ENCODE results near the gene NFIA.

Gene NFIA

DNA sequence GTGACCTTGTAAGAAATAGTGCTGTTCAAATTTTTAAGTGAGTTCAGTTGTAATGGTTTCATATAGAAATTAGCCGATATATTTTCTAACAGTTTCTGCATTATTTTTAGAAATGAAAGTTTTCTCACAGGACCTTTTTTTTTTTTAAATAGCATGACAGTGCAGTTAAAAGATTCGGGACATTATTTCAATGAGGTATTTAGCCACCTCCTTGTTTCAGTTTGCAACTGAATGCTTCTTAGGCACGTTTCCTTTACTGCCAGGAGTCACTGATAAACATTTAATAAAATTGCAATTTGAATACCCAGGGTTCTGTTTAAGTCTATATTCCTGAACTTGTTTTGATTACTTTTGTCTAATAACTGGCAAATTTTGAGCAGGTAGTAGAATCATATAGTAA, 337.9 kb downstream of the NFIA start:
- no peak for DNase-seq

DNA sequence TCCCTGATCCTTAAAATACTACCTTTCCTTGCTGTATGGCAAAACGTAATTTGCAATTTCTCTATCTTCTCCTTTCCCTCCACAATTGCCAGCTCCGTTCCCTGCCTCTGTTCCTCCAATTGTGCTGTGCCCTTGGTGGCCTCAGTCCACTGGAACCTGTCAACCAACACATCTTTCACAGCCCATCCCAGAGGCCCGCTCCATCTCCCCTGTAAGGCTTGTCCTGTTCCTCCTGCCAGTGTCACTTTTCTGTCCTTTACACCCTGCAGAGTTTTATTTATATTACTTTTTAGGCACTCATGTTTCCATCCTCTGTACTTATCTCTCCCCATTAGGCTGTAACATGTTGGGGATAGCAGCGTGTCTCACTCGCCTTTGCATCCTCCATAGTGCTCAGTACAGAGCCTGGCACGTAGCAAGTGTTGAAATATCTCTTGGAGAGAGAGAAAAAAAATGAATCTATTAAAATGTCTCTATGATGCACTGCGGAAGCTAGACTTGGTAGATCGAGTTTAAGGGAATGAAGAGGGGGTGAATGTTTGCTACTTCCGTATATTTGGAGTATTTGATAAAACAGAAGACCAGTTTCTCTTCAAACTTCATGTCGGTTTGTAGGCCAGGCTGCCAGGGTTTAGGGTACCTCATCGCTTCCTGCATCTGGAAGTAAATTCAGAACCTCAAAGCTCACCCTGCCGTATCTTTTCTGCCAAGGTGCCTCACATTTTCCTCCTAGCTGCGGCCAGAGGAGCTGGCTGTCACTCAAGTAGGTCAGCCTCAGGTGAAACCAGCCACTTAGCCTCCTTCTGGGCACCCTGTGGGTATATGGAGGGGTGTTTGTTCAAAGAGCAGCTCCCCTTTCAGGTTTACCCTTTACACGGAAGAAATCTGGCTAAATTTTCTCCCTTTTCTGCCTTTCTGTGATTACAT, 338.8 kb downstream of the NFIA start:
- DNase-seq, result no peak

DNA sequence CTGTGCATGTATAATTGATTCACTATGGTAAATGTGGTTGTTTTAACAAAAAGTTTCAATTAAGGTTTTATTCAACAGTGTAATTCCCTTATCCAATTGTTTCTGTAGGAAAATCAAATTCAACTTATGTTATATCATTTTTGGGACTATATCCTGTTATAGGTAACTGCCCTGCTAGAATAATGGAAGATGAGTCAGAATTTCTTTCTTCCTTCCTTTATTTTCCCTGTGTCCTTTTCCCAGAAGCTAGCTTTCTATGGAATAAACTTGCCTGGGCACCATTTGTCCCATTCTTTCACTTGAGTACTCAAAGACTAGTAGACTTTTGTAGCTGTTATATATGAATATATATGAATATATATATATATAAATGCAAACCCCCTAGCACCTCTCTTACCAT, 341.3 kb downstream of the NFIA start:
- no peak for DNase-seq

DNA sequence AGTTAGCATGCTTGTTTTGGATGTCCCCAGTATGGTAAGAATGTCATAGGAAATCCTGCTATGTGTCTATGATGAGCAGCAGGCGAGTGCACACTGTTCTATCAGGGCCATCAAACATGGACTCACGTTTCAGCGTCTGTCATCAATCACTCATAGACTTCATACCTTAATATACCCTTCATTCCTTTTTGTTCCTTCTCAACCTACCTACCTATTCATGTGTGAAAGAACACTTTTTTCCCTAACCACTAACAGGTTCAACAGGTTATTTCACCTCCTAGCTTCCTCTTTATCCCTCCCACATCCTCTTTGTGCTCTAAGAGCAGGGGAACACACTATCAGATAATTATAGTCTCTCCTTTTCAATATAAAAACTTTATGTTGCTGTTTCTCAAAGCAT, 342.0 kb downstream of the NFIA start:
- DNase-seq, result peak; percentile 48

DNA sequence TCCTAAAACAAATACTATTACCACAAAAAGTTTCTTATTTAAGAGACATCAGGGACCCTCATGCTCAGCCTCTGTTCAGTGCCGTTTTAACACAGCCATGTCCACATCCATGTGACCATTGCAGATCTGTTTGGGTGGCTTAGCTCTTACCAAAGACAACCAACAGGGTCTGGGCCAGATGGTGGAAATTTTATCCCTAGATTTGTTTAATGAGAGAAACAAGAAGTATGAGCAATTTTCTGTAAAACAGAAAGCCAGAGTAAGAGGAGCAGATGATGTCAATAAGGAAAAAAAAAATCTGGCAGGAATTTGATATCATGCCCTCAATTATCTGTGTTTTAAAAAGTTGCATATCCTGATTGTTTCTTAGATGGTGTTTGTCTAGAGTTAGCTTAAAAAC, 342.7 kb downstream of the NFIA start:
- DNase-seq, result no peak

DNA sequence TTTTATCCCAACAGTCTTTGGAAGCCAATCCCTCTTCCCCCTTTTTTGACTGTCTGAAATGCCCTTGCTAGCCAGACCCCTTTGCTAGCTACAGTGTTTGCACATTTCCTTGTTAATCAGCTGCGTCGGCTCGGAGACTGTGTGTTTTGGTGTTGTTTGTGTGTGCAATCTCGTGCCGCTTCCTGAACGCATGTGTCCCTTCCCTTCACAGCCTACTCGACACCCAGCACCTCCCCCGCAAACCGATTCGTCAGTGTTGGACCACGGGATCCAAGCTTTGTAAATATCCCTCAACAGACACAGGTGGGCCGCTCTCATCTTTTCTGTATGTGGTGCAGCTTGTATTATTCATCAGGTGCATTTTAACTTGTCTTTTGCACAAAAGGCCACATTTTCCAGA, 343.9 kb downstream of the NFIA start:
- DNase-seq, result no peak

DNA sequence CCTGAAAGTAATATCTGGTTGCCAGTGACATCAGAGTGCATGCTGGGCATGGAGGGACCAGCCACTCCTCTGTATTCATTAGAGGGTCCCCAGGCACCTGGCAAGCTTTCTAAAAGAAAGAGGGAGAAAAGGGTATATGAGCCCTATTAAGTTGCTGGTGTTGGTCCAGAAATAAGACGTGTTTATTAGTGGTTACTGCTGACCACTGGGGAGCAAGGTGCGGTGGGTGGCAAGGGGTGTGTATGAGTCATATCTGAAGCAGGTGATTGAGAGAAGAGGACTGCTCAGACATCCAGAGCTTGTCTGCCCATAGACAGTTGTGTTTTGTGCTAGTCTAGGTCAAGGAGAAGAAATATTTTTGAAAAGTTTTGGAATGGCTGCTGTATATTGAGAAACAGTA, 344.5 kb downstream of the NFIA start:
- DNase-seq, result no peak

DNA sequence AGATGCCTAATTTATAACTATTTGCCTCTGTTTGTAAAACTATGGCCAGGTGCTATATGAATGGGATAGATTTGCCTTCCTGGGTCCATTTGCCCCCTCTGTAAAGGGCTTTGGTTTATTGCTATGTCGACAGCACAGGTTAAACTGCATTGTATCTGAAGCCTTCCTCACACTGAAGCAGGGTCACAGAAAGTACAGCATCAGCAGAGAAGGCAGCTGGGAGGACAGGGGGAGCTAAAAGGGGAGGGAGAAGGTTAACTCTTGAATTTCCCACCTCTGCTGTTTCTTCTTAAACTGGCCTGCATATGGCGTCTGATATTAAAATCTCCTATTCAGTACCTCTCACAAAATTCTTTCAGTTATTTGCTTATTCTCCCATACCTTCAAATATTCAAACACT, 345.1 kb downstream of the NFIA start:
- no peak for DNase-seq

DNA sequence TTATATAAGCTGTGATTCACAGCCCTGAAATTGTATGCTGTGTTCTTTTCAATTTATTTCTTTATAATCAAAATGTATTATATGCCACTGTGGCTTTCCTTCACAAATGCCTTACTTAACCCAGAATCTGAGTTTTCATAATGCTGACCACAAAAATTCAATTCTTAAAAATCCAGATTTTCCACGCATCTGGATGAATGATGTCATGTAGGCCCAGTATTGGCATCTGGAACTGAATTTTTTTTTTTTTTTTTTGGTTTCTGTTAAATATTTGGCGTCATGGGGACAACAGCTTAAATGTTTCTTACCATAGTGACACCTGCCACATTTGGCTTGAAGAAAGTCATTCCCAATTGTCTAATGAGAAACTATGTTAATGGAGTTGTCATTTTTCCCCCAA, 345.8 kb downstream of the NFIA start:
- DNase-seq, result no peak

DNA sequence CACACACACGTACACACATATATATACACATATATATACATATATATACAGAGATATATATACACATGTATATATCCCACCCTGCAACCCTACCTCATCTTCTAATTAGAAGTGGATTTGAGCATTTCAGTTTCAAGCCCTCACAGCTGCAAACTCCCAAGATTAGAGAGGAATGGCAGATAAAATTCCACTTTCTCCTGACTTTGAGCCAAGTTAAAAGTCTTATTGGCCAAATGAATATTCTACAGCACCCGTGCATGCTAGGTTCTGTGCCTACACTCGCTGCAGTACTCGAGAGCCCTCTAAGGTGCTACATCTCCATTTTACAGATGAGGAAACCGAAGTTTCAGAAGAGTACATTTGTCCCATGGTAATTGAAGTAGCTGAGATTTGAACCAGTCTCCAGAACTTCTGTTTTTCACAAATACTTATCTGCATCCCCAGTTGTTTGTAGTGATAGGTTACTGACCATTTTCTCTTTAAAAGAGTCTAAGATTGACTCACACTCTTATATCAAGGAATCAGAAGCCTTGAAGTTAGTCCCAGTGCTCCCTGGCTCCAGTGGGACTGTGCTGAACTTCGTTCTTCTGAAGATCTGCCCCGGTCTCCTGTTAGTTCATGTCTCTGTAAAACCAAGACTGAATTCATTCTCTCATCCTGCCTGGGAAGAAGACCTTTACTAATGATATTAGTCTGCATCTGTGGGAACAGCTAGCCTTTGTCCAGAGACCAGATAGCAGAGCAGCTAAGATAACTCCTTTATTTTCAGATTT, 350.4 kb downstream of the NFIA start:
- no peak for DNase-seq

DNA sequence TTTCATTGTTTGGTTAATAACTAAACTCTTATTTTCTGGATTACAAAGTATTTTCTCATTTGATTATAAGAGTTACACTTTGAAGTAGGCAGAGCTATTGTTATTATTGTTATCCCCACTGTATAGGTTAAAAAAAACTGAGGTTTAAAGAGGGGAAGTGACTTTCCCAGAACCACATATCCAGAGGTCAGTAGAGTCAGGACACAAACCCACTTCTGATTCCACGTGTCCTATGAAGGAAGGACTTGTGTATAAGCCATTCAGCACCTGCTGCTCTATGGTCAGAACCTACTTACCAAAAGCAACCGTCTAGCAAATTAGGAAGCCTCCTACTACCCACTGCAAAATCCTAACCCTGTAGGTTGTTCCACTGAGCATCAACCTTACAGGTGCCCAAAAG, 351.3 kb downstream of the NFIA start:
- no peak for DNase-seq

DNA sequence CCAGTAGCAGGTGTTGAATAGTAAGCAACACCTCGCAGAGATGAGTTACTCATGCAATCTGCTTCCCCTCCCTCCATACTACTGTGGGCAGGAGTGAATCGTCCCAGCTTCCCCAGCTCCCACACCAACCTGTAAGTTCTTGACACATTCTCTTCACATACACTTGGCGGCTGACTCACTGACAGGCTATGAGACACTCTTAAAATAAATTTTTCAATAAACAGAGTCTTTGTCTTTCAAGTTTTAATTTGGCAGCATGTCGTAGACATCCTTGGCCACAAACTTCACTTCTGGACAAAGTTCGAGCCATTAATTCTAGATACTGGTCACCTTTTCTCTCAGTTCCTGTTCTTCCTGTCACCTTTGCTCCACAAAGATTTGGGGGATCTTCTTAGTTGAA, 351.9 kb downstream of the NFIA start:
- no peak for DNase-seq

DNA sequence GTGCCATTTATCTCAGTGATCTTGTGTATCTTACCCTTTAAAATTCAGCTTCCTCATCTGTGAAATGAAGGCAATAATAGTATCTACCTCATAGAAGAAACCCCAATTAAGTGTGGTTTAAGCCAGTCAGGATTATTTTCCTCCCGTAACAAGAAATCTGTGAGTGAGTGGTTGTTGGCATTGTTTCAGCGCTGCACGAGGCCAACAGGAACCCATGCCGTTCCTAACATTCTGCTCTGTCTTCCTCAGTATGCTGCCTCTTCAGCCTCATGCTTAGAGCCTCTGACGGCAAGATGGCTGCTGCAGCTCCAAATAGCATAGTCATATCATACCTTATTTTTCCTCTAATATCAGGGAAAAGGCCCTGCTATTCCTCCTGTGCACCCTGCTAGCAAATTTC, 352.9 kb downstream of the NFIA start:
- DNase-seq, result no peak

DNA sequence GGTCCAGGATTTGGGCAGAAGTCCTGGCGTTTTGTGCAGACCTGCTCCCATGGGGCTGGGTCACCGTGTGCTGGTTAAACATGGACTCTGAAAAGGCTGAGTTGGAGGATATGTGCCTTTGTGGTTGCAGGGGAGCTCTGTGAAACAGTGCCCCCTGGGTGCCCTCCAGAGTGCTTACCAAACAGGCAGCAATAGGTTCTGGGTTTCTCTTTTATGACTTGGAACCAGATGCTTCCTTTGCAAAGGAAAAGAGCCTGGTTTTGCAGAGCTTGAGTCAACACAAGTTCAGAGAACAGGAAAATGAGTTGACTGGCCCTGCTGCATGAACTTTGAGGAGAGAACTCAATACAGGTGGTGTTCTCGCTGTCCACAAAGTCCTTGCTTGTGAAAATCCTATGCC, 353.7 kb downstream of the NFIA start:
- DNase-seq, result no peak

DNA sequence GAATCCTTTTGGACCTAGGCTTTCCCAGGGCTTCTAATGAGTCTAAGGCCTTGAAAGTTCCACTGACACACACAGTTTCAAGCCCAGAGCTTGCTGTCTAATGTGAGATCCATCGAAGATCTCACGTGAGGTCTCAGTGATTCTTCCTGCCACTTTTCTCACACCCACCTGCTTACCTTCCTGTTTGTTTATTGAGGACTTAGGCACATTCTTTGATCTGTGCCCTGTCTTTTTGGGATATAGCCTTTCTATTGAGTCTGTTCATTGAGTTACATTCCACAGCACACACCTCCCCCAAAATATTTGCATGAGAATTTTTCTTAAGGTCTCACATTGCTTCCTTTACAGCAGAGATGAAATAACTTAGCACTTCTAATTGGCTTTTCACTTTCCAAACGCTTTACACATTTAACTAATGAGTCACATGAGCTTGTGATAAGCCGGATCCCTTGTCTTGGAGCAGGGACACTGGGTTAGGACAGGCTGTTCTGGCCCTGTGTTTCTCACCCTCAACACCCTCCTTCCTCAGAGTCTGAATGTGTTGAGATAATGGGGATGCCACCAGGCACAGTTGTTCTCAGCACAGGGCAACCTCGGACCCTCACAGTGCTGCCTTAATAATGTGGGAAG, 354.2 kb downstream of the NFIA start:
- no peak for DNase-seq

DNA sequence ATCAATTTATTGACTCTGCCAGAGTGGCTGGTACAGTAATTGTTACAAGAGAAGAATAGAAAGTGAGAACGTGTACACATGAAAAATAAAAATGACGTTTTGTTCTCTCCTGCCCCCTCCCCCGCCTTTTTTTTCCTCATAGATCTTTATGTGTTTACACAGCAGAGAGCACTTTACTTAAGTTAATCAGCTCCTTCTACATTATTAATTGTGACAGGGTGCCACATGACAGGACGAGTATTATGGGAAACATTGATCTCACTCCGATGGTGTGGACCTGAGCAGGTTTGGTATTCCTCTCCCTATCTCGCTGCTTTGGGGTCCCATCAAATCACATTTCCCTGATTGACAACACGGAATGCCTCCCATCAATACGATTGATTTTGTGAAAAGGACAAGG, 356.9 kb downstream of the NFIA start:
- no peak for DNase-seq

DNA sequence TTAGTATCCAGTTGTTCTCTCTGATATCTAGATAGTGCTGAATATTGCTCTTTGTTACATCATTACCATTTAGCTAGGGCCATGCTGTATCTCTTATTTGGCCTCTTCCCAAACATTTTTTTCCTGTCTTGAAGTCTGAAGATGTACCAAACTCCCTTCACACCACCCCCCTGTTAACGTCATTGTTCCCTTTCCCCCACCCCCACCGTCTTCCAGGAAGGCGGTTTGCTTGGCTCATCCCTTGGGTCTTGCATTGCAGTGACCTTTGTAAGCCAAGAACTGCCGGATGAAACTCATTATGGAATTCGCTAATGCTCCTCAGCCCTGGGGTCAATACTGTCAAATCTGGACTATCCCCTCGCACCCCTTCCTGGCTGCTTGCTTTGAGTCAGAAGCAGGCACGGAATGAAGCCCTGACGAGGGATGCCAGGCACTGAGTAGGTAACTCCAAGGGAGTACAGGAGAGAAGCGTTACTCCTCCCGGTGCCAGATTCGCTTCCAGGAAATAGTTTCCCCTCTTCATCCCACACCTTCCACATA, 359.4 kb downstream of the NFIA start:
- DNase-seq, result no peak

DNA sequence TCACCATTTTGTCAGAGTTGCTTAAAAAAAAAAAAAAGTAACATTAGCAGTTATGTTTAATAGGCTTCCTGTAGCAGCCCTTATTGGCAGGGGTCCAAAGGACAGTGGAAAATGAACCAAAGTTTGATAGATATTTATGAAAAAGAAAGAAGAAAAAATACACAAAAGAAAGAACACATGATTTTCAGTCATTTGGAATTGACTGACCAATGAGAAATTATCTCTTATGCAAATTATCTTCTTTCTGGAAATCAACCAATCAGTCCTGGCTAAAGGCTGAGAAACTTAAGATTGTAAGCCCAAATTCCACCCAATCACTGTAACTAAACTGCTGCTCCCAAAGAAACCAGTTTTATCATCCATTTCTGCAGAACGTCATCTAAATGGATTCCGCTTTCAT, 360.2 kb downstream of the NFIA start:
- DNase-seq, result no peak

DNA sequence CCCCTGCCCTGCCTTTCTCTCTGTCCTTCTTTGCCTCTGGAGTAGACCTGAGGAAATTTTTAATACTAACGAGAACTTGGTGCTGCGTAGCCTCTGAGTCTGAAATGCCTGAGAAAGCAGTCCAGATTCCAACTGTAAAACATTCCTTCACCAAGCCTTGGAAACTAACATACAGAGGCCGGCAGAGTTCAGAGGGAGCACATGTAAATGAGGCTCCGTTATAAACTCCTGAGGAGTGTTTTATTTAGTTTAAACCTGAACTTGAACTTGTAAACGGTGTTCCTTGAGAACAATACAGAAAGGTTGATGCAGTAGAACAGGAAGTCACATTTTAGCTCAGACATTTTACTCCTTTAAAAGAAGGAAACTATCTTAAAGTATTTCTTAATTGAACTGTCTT, 361.9 kb downstream of the NFIA start:
- DNase-seq, result no peak

DNA sequence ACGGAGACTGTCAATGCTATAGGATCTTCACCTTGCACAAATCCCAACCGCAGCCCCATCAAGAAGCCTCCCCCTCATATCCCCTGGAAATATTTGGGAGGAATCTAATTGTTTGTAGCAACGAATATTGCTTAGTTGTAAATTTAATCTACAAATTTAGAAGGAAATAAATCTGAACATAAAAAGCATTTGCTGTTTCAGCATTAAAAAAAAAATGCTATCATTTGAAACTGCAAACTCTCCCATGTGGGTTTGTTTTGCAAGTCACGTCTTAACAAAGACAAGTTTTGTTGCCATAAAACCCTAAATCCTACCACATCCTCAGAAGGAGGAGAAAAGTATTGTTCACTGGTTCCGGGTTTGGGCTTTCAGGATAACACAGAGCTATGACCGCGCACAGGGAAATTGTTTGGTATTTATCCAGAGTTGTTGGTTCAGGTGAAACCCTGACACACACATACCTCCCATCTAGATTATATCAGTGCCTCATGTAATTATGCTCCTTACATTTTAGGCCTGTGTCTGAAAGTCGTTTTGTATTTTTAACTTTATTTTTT, 363.0 kb downstream of the NFIA start:
- DNase-seq, result no peak

DNA sequence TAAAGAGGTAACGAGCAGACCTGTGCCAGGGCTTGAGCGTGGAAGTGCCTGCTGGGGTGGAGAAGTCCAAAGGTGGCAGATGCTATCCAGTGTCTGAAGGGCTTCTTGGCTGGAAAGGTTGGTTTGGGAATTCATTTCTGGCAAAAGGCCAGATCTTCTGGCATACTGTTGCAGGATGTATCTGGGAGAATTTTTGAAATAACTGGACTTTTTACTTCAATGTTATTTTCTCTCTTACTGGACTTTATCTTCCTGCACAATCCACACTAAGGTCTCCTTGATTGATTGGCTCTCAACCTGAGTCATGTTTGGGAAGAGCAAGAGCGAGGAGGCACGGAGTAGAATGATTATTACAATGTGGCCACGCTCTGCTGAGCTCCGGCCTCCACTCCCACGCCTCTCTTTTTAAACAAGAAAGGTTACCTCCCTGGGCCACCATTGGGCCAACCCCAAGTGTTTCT, 364.2 kb downstream of the NFIA start:
- DNase-seq, result no peak

DNA sequence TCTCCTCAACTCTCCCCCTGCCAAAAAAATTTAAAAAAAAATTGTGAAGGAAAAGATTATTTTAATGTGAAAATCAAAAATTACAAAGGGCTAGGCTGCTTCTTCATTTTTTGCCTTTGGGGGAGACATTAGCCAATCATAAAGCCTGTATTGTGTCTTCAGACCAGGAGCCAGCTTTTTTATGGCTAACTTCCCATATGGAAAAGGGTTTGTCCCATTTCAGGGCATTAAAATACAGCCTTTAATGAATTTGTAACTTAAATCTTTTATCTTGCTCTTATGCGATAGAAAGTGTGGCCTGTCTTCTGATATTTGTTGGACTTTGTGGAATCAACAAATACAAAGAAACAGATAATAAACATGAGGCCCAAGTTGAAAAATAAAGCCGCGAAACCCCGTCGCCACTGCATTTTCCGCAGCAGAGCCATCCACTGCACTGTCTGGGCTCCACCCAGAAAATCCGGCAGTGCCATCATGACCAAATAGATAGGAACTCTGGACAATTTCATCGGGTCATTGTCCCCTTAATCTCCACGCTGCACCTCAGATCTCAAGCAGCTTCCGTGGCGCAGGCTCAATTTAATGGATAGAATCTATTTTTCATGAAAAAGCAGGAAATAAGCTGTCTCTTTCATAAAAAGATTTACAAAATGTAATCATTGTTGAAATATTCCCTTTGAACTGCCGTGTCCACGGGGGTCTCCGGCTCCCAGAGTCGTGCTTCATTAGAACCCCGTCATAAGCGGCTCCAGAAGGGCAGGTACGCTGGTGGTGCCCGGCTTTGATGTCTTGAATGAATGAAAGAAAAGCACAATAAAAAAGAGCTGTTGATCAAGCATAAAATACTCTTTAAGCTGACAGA, 365.0 kb downstream of the NFIA start:
- no peak for DNase-seq

All from DMS79 (cell line).